CD4-positive, alpha-beta T cell treated with Interleukin-17A for 1 hour (primary cell): Measurements from ENCODE around the gene RBM4.

Experiments
- DNase-seq: peaks from one replicate; pipeline ENCODE4 v3.0.0-alpha.2; 2020

Gene RBM4

GRCh38 chr11:66659763-66660162 is 21.3 kb downstream of the RBM4 start:
- DNase-seq: no peak

GRCh38 chr11:66663741-66664296 is 25.3 kb downstream of the RBM4 start:
- no peak for DNase-seq

DNA sequence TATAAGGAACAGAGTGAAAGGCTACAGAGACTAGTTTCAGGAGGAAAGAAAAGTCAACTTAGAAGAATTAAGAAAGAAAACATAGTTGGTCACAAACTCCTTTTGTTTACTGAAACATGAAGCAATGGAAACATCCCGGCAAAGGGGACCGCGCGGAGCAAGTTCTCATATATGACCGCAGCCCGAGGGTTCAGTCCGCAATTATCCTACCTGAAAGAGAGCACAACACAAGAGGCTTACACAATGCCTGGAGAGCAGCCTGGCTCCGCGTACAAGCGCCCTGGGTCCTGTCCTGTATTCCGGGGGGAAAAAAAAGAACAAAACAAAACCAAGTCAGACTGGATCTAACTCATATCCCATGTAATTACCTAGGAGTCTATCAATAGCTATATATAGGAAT is 26.9 kb downstream of the RBM4 start:
- DNase-seq: no peak

- DNase-seq: no peak
These were observed 32.3 kb downstream of the RBM4 start for GRCh38 chr11:66670816-66671215.

- no peak for DNase-seq
These were observed 36.6 kb downstream of the RBM4 start for GRCh38 chr11:66674964-66675602.

GRCh38 chr11:66676282-66676919 is 37.9 kb downstream of the RBM4 start:
- DNase-seq: no peak

DNA sequence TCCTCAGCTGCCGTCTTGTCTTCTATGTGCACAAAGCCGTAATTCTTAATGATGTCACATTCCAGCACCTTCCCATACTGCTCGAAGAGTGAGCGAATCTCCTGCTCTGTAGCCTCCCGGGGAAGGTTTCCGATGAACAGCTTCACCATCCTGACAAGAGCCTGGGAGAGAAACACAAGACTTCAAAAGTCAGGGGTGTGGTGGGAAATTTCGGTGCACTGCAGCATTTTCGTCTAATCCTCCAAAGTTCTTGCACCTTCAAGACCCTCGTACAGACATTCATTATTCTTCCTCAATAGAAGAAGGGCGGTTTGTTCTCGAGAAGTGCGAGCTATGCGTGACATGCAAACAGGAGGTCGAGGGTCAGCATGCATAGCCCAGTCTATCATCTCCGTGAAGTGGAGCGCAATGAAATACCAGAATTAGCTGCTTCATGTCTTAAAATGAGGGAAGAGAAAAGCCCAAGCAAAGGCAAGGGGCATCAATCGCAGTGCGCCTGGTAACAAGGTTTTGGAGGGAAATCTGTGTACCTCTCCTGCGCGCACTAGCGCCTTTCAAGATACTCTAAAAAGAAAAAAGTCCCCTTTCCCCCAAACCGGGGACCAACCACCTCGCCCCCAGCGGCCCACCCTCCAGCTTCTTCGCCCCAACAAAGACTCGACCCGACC is 38.6 kb downstream of the RBM4 start:
- DNase-seq: no peak

DNA sequence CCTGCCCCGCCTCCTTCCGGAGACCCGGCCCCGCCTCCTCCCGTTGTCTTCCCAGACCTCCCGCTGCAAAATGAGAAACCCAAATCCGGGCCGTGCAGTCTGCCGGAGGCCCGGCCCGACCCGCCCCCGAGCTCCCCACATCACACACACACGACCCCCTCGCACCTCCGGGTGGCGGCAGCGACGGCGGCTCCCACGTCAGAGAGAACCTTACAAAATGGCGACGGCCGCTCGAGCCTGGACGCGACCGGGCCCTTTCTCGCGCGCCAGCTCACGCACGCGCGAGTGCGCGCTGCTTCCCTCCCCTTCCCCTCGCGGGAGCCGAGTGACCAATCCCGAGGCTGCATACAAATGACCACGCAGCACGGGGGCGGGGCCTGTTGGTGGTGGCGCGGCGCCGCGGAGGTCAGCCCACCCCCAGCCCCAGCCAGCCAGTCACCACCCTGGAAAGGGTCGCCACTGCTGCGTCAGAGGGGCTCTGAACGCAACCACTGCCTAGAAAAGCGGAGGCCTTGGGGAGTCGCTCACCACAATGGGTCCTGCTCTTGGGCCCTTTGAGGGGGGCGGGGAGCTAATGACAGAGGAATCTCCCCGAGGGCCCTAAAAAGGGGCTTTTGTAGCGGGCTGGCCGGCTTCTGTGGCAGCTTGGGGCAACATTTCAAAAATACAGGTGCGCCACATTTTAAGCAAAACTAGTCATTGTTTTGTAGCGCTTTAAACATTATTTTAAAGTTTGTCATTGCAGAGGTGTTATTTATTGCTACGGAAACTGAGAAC is 39.3 kb downstream of the RBM4 start, which contains the start of gene RBM4B:
TSS of gene RBM4B (minus strand) at position 289 of the 777 bp plus-strand sequence. CDS start 808 bp downstream, outside the sequence.
- peak; percentile 98 for DNase-seq

DNA sequence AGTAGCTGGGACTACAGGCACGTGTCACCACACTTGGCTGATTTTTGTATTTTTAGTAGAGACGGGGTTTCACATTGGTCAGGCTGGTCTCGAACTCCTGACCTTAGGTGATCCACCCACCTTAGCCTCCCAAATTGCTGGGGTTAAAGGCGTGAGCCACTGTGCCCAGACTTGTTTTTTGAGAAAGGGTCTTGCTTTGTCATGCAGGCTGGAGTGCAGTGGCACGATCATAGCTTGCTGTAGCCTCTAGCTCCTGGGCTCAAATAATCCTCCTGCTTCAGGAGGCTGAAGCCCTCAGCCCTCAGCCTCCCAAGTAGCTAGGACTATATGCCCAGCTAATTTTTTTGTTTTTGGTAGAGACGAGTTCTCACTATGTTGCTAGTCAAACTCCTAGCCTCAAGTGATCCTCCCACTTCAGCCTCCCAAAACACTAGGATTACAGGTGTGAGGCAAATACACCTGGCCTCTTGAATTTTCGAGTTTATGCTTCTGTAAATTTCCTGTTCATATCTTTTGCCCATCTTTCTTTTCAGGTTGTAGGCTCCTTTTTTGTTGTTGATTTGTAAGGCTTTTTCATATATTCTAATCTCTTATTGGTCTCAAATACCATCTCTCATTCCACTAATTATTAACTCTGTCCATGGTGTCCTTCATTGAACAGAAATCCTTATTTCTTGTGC is 42.6 kb downstream of the RBM4 start:
- no peak for DNase-seq

GRCh38 chr11:66683877-66684276 is 45.4 kb downstream of the RBM4 start:
- DNase-seq: no peak

DNA sequence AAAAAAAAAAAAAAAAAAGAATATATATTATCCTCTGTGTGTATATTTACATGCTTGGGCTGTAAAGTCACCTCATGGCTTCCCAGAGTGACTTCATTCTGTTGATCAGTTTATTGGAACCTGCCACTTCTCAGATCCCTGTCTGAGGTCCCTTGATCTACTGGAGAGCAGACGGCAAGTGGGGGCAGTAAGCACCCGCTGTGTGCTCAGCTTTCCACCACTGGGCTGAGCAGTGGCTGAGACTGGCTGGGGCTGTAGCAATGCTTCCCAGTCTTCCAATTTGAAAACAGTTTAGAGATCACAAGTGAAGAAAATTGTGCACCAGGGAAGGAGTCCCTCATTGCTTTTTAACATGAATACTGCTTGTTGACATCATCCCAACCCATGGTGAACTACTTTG is 46.1 kb downstream of the RBM4 start:
- DNase-seq: no peak

- DNase-seq: no peak
These were observed 47.0 kb downstream of the RBM4 start for GRCh38 chr11:66685276-66686099.

DNA sequence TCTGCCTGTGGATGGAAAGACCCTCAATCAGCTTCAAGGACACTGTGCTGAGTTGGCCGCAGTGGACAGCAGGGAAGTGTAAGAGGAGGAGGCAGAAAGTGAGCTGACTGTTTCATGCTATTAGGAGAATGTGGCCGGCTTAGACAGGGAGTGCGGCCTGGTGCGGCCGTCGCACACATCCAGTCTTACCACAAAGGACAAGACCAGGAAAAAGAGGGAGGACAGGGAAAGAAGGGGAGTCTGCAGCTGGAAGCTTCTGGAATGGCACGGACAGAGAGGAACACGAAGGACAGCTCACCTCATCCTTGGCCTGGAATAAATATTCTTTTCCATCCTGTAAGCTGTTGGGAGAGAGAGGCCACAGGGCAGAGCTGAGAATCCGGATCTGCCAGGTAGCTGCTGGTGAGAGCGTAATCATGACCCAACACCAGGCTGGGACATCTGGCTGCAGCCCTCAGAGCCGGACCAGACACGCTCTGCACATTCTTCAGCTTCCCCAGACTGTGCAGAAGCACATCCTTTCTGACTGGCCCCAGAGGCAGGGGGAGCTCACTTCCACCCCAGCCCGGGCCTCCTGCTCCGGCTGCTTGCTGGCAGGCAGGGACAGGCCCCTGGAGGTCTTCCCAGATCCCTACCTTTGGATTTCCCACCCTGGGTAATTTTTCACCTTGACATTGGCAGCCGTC is 47.7 kb downstream of the RBM4 start:
- DNase-seq: no peak

DNA sequence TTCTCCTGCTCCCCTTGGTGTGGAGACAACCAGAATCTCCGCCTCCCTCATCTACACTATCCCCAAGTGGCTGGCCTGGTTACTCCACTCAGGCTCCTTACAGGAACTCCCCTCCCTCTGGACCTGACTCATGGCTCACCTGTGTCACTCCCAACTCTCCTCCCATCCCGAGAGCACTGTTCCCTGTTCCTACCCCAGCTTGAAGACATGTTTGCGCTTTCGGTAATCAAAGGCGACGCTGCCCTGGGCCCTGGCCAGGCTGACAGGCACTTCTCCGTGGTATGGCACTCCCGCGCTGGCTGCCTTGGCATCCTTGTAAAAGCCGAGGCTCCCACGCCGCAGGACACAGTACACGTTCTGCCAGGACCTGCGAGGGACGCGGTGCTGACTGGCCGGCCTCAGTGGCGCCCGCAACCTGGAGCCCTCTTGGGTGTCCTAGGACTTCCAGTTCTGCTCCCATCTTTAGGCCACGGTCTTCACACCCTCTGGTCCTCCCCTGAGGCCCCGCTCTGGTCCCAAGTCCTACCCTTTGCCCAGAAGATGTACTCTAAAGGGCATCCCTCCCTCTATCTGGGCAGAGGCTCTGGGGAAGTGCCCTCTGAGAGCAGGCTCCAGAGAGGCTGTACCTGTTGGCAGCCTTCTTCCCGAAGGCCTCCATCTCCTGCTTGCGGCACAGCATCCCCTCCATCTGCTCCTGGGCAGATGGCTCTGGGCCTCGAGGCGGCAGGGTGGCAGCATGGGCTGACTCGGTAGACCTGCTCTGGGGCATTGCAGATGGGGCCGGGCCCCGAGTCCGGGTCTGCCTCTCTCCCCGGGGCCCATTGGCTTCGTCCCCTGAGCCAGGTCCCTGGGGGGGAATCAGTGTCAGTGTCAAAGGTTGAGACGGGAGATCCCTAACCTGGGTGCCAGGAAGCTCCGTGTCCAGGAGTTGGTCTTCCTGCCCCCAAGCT is 48.6 kb downstream of the RBM4 start:
- DNase-seq: no peak

DNA sequence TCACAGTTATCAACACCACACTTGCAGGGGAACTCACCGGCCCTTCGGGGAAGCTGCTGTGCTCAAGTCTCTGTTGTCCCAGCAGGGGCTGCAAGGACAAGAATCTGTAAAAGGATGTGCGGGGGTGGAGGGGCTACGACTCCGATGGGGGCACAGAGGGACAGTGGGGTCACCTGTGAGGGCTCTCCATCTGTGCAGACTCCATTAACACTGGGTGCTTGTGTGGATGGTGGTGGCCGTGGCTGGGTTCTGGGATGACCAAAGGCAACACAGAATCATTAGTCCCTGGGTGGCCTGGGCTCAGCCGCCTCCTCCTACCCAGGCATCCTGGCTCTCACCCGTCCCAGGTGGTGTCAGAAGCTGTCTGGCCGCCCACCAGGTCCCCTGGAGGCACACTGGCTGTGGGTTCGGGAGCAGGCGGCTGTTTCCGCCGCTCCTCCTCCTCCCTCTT is 49.4 kb downstream of the RBM4 start:
- DNase-seq: no peak

- no peak for DNase-seq
These were observed 50.3 kb downstream of the RBM4 start for GRCh38 chr11:66688561-66689534.

GRCh38 chr11:66689661-66690590 is 51.4 kb downstream of the RBM4 start:
- no peak for DNase-seq
